ENCODE data around the gene SLC23A3. TPM values are rescaled to one million over a fixed set of nuclear protein-coding genes. Genes with fewer than 3 reads are reported as not detected.
A peak's percentile ranks its signal among the peaks of the same experiment; 100 is the strongest.

The SLC23A3 gene
- total and polyA plus RNA-seq, 4 donors: 0.23 to 2.4 (median 0.66) TPM

- peak; percentile 33 for DNase-seq (ENCODE audit: low spot score)
- H3K27me3 ChIP-seq (ENCODE audit: control insufficient read depth in 4 of 4, insufficient read depth in 4 of 4, low read length in 3 of 4): no peaks in the 10 kb centered on the region
- 95% methylated on average over 27 of the region's 27 CpGs for WGBS
- H3K36me3 ChIP-seq (ENCODE audit: control insufficient read depth in 4 of 4, insufficient read depth in 3 of 4, low read depth in 1 of 4, low read length in 3 of 4): peaks cover 11 to 30% (median 13%) of the 10 kb centered on the region in 4 donors
- H3K9me3 ChIP-seq (ENCODE audit: control insufficient read depth in 4 of 4, low read length in 3 of 4): no peaks in the 10 kb centered on the region
- H3K27ac ChIP-seq (ENCODE audit: low read depth in 1 of 2, low read length in 2 of 2): no peak overlapping the region
- TF ChIP-seq TAF1 (conservative IDR thresholded peaks at IDR 0.05): no peak
- H3K9ac ChIP-seq (ENCODE audit: low read depth in 1 of 2, low read length in 2 of 2): no peak overlapping the region
- no peak overlapping the region for H3K4me3 ChIP-seq (ENCODE audit: low read depth in 1 of 3, low read length in 3 of 3)
- H3K4me1 ChIP-seq (ENCODE audit: control insufficient read depth in 4 of 4, insufficient read depth in 4 of 4, low read length in 3 of 4): peaks cover 5 to 27% (median 19%) of the 10 kb centered on the region in 4 donors
Measured at GRCh38 chr2:219215871-219216534, 46.2 kb upstream of the SLC23A3 start.

GRCh38 chr2:219214786-219215185 is 45.0 kb upstream of the SLC23A3 start:
- no peak for DNase-seq (ENCODE audit: low spot score)
- H3K36me3 ChIP-seq (ENCODE audit: control insufficient read depth in 4 of 4, insufficient read depth in 3 of 4, low read depth in 1 of 4, low read length in 3 of 4): peaks cover 10 to 29% (median 11%) of the 10 kb centered on the region in 4 donors
- no peaks in the 10 kb centered on the region for H3K9me3 ChIP-seq (ENCODE audit: control insufficient read depth in 4 of 4, low read length in 3 of 4)
- H3K9ac ChIP-seq (ENCODE audit: low read depth in 1 of 2, low read length in 2 of 2): no peak overlapping the region
- H3K27ac ChIP-seq (ENCODE audit: low read depth in 1 of 2, low read length in 2 of 2): no peak overlapping the region
- 97% methylated on average over 6 of the region's 6 CpGs for WGBS
- H3K4me1 ChIP-seq (ENCODE audit: control insufficient read depth in 4 of 4, insufficient read depth in 4 of 4, low read length in 3 of 4): peaks cover 5 to 25% (median 18%) of the 10 kb centered on the region in 4 donors
- no peaks in the 10 kb centered on the region for H3K27me3 ChIP-seq (ENCODE audit: control insufficient read depth in 4 of 4, insufficient read depth in 4 of 4, low read length in 3 of 4)
- TF ChIP-seq EGR1 (IDR thresholded peaks at IDR 0.05; ENCODE audit: low read depth in 2 of 2): no peak
- TF ChIP-seq TAF1 (conservative IDR thresholded peaks at IDR 0.05): no peak
- no peak for TF ChIP-seq JUND (IDR thresholded peaks at IDR 0.05)
- no peak for TF ChIP-seq GABPA (IDR thresholded peaks at IDR 0.05 in 1 of 2, conservative IDR thresholded peaks at IDR 0.05 in 1 of 2)
- TF ChIP-seq ATF3 (IDR thresholded peaks at IDR 0.05): no peak
- no peak for TF ChIP-seq FOXA1 (IDR thresholded peaks at IDR 0.05)
- no peak for TF ChIP-seq HNF4G (IDR thresholded peaks at IDR 0.05)
- no peak for TF ChIP-seq RAD21 (IDR thresholded peaks at IDR 0.05)
- TF ChIP-seq ZBTB33 (IDR thresholded peaks at IDR 0.05): no peak
- TF ChIP-seq MAX (IDR thresholded peaks at IDR 0.05): no peak
- H3K4me3 ChIP-seq (ENCODE audit: low read depth in 1 of 3, low read length in 3 of 3): no peak overlapping the region

GRCh38 chr2:219214141-219214540 is 44.3 kb upstream of the SLC23A3 start:
- peaks cover 1 to 19% (median 12%) of the 10 kb centered on the region in 4 donors for H3K4me1 ChIP-seq (ENCODE audit: control insufficient read depth in 4 of 4, insufficient read depth in 4 of 4, low read length in 3 of 4)
- TF ChIP-seq CTCF (IDR thresholded peaks at IDR 0.05; ENCODE audit: low read depth, low read length, missing input control) (no peak), MAX (IDR thresholded peaks at IDR 0.05) (no peak), FOXA2 (IDR thresholded peaks at IDR 0.05) (no peak), RXRA (IDR thresholded peaks at IDR 0.05) (no peak), HNF4G (IDR thresholded peaks at IDR 0.05) (no peak), NR2F2 (IDR thresholded peaks at IDR 0.05) (no peak), HNF4A (conservative IDR thresholded peaks at IDR 0.05) (no peak), REST (IDR thresholded peaks at IDR 0.05) (no peak), YY1 (IDR thresholded peaks at IDR 0.05) (no peak)
- DNase-seq (ENCODE audit: low spot score): no peak
- H3K4me3 ChIP-seq (ENCODE audit: low read depth in 1 of 3, low read length in 3 of 3): no peak overlapping the region
- WGBS: 97% methylated on average over 15 of the region's 15 CpGs
- no peak overlapping the region for H3K9ac ChIP-seq (ENCODE audit: low read depth in 1 of 2, low read length in 2 of 2)
- no peaks in the 10 kb centered on the region for H3K9me3 ChIP-seq (ENCODE audit: control insufficient read depth in 4 of 4, low read length in 3 of 4)
- peaks cover 11 to 32% (median 15%) of the 10 kb centered on the region in 4 donors for H3K36me3 ChIP-seq (ENCODE audit: control insufficient read depth in 4 of 4, insufficient read depth in 3 of 4, low read depth in 1 of 4, low read length in 3 of 4)
- no peaks in the 10 kb centered on the region for H3K27me3 ChIP-seq (ENCODE audit: control insufficient read depth in 4 of 4, insufficient read depth in 4 of 4, low read length in 3 of 4)
- no peak overlapping the region for H3K27ac ChIP-seq (ENCODE audit: low read depth in 1 of 2, low read length in 2 of 2)
